H1 (cell line): ENCODE measurements around the gene AFF2. TPM values are rescaled to one million over a fixed set of nuclear protein-coding genes. Genes with fewer than 3 reads are reported as not detected.

ENCODE experiments used
- CTCF ChIA-PET: fragments of 300-600 bp; sonication (Branson Sonifier 250); formaldehyde crosslinking; loops from one replicate; lab custom pipeline; 2021; ENCODE audit not compliant: partially characterized antibody; lab: Charles Lee
- POLR2A ChIA-PET: fragments of 300-600 bp; sonication (Branson Sonifier 250); formaldehyde crosslinking; loops from one replicate; lab custom pipeline; 2021; ENCODE audit warnings: inconsistent platforms; ENCODE audit not compliant: partially characterized antibody; lab: Charles Lee
- DNase-seq, 2 experiments: peaks; one replicate each; pipeline versions ENCODE4 v3.0.0 to v3.0.0-alpha.2; 2010 to 2022; ENCODE audit warnings: low spot score in 2 of 2, low read depth in 1 of 2, mixed read lengths in 1 of 2
- FAIRE-seq: peaks from 2 replicates; lab custom pipeline; 2011; peaks lifted over from hg19 to GRCh38; lab: Jason Lieb, UNC
- H2AFZ ChIP-seq: 2 replicates; pipeline ENCODE4 v1.8.1; 2012; ENCODE audit warnings: low read length, inconsistent platforms
- H2AK5ac ChIP-seq: 2 replicates; pipeline ENCODE4 v1.6.1; 2013; ENCODE audit warnings: low read depth, low read length
- H2BK120ac ChIP-seq: replicated peaks from 2 replicates; pipeline ENCODE3; 2013; ENCODE audit warnings: low read depth, low read length, inconsistent platforms
- H2BK12ac ChIP-seq: 2 replicates; pipeline ENCODE4 v1.6.1; 2013; ENCODE audit warnings: low read depth, low read length
- H2BK15ac ChIP-seq: 2 replicates; pipeline ENCODE4 v1.6.1; 2013; ENCODE audit warnings: low read length
- H2BK20ac ChIP-seq: 2 replicates; pipeline ENCODE4 v1.6.1; 2013; ENCODE audit warnings: low read length
- H2BK5ac ChIP-seq: 2 replicates; pipeline ENCODE4 v1.6.1; 2013; ENCODE audit warnings: low read depth, low read length
- H3K14ac ChIP-seq: 2 replicates; pipeline ENCODE4 v1.6.1; 2013; ENCODE audit warnings: inconsistent platforms; ENCODE audit not compliant: insufficient read length
- H3K18ac ChIP-seq: 2 replicates; pipeline ENCODE4 v1.6.1; 2013; ENCODE audit warnings: low read length; ENCODE audit errors: extremely low read depth
- H3K23ac ChIP-seq: 2 replicates; pipeline ENCODE4 v1.6.1; 2013; ENCODE audit warnings: inconsistent platforms; ENCODE audit not compliant: insufficient read length
- H3K23me2 ChIP-seq: 2 replicates; pipeline ENCODE4 v1.6.1; 2013; ENCODE audit warnings: low read depth, low read length
- H3K27ac ChIP-seq: 2 replicates; pipeline ENCODE4 v1.6.1; 2011; ENCODE audit warnings: low read depth, low read length, inconsistent platforms
- H3K27me3 ChIP-seq, 4 experiments: replicated peaks in 1 of 4; 1 replicate in 1 of 4; 2 replicates in 3 of 4; pipeline versions ENCODE4 v1.6.1 to v1.8.1; 2011 to 2013; ENCODE audit warnings: low read length in 3 of 4, mild to moderate bottlenecking in 3 of 4, inconsistent platforms in 2 of 4, mixed read lengths in 2 of 4, moderate library complexity in 1 of 4; ENCODE audit not compliant: control insufficient read depth in 3 of 4, insufficient read depth in 3 of 4; ENCODE audit errors: extremely low read depth in 1 of 4
- H3K36me3 ChIP-seq, 4 experiments: 2 replicates each; pipeline versions ENCODE4 v1.6.1 to v1.8.1; 2011 to 2013; ENCODE audit warnings: mild to moderate bottlenecking in 4 of 4, low read length in 3 of 4, moderate library complexity in 2 of 4, control low read depth in 1 of 4, inconsistent platforms in 1 of 4; ENCODE audit not compliant: insufficient read depth in 4 of 4, control insufficient read depth in 2 of 4
- H3K4ac ChIP-seq: replicated peaks from 2 replicates; pipeline ENCODE3; 2013; ENCODE audit warnings: low read length, low read depth, mixed read lengths, inconsistent platforms; ENCODE audit not compliant: insufficient read length
- H3K4me1 ChIP-seq, 4 experiments: replicated peaks in 1 of 4; 1 replicate in 1 of 4; 2 replicates in 3 of 4; pipeline versions ENCODE4 v1.6.1 to v1.8.1; 2011 to 2013; ENCODE audit warnings: low read length in 3 of 4, inconsistent platforms in 2 of 4, mixed read lengths in 1 of 4; ENCODE audit not compliant: insufficient read depth in 4 of 4, control insufficient read depth in 3 of 4
- H3K4me2 ChIP-seq, 2 experiments: 2 replicates each; pipeline versions ENCODE4 v1.6.1 to v1.8.1; 2011 to 2013; ENCODE audit warnings: low read depth in 2 of 2, low read length in 2 of 2, control low read depth in 1 of 2, inconsistent platforms in 1 of 2, mild to moderate bottlenecking in 1 of 2; ENCODE audit not compliant: insufficient read depth in 1 of 2
- H3K4me3 ChIP-seq, 4 experiments: fragments of 200-600, 300-600 bp in 1 of 4; sonication (generic), shearing (Covaris generic), sonication (Bioruptor Twin) in 1 of 4; 2 replicates each; pipeline versions ENCODE4 v1.5.1 to v1.8.1; 2011 to 2016; ENCODE audit warnings: low read length in 4 of 4, low read depth in 3 of 4, control low read depth in 2 of 4, inconsistent platforms in 2 of 4, mild to moderate bottlenecking in 2 of 4, mixed read lengths in 1 of 4, moderate library complexity in 1 of 4; ENCODE audit not compliant: insufficient read depth in 2 of 4; ENCODE audit errors: extremely low read depth in 1 of 4
- H3K56ac ChIP-seq: replicated peaks from 2 replicates; pipeline ENCODE3; 2013; ENCODE audit warnings: low read depth, mild to moderate bottlenecking, mixed read lengths, low read length, inconsistent platforms; ENCODE audit not compliant: insufficient read length
- H3K79me1 ChIP-seq: 2 replicates; pipeline ENCODE4 v1.6.1; 2013; ENCODE audit warnings: low read depth, low read length, control low read depth
- H3K79me2 ChIP-seq, 2 experiments: 2 replicates each; pipeline versions ENCODE4 v1.6.1 to v1.8.1; 2012 to 2013; ENCODE audit warnings: low read length in 2 of 2, mild to moderate bottlenecking in 2 of 2, inconsistent platforms in 1 of 2; ENCODE audit not compliant: insufficient read depth in 2 of 2, control insufficient read depth in 1 of 2
- H3K9ac ChIP-seq, 4 experiments: replicated peaks in 1 of 4; 1 replicate in 1 of 4; 2 replicates in 3 of 4; pipeline versions ENCODE4 v1.6.1 to v1.8.1; 2011 to 2013; ENCODE audit warnings: low read depth in 3 of 4, low read length in 3 of 4, control low read depth in 2 of 4, mild to moderate bottlenecking in 2 of 4, moderate library complexity in 2 of 4, inconsistent platforms in 1 of 4; ENCODE audit errors: extremely low read depth in 1 of 4
- H3K9me3 ChIP-seq, 2 experiments: 2 replicates each; pipeline versions ENCODE4 v1.6.1 to v1.8.1; 2012 to 2013; ENCODE audit warnings: mild to moderate bottlenecking in 2 of 2, moderate library complexity in 2 of 2, control low read depth in 1 of 2, inconsistent platforms in 1 of 2, low read depth in 1 of 2, low read length in 1 of 2, mixed read lengths in 1 of 2; ENCODE audit not compliant: insufficient read depth in 2 of 2
- H4K20me1 ChIP-seq, 2 experiments: replicated peaks in 1 of 2; 2 replicates each; pipeline versions ENCODE3 to v1.8.1; 2011 to 2013; ENCODE audit warnings: inconsistent platforms in 2 of 2, low read length in 2 of 2, mild to moderate bottlenecking in 1 of 2; ENCODE audit not compliant: insufficient read depth in 2 of 2, control insufficient read depth in 1 of 2
- H4K5ac ChIP-seq: 2 replicates; pipeline ENCODE4 v1.6.1; 2013; ENCODE audit warnings: low read length, low read depth, mixed read lengths, inconsistent platforms; ENCODE audit not compliant: insufficient read length
- H4K8ac ChIP-seq: 2 replicates; pipeline ENCODE4 v1.8.0; 2013; ENCODE audit warnings: mild to moderate bottlenecking, moderate library complexity, low read length, inconsistent platforms; ENCODE audit not compliant: insufficient read depth; ENCODE audit errors: extremely low read depth
- H4K91ac ChIP-seq: replicated peaks from 2 replicates; pipeline ENCODE3; 2013; ENCODE audit warnings: low read length, mixed read lengths, inconsistent platforms; ENCODE audit not compliant: insufficient read length
- EZH2 ChIP-seq: fragments of 200-600 bp; sonication (generic); IDR thresholded peaks from 2 replicates; pipeline ENCODE4 v1.7.1; 2012; ENCODE audit warnings: low read depth, mild to moderate bottlenecking, moderate library complexity, low read length, inconsistent platforms; ENCODE audit not compliant: severe bottlenecking
- WGBS, 2 experiments: shearing (Covaris generic) in 1 of 2; methylation state at CpG; one replicate each; pipeline versions ENCODE4 v1.1.6 to v1.1.7; 2013 to 2015; ENCODE audit warnings: low lambda C conversion rate in 2 of 2, mixed read lengths in 2 of 2, inconsistent platforms in 1 of 2, low coverage in 1 of 2, missing lambda C conversion rate in 1 of 2; ENCODE audit not compliant: insufficient replicate concordance in 2 of 2, insufficient coverage in 1 of 2, insufficient read length in 1 of 2; ENCODE audit errors: extremely low coverage in 1 of 2, missing lambda C conversion rate in 1 of 2; 5-methylcytosine and 5-hydroxymethylcytosine counted together
- polyA plus RNA-seq, 7 experiments: library from polyadenylated mRNA; depleted of rRNA in 3 of 7; stranded (reverse) in 5 of 7; unstranded in 2 of 7; fragments of >200 nt in 5 of 7; fragments of 200-250 nt in 2 of 7; gene quantifications; 1 replicate in 5 of 7; 2 replicates in 1 of 7; 4 replicates in 1 of 7; pipeline versions ENCODE4 v1.2.1 to v1.2.3, GENCODE V29; 2011 to 2013; ENCODE audit warnings: missing spikeins in 2 of 7, mixed read lengths in 2 of 7
- total RNA-seq: library from RNA; stranded (reverse); fragmentation: NEBNext Ultra II Directional; extraction: Animal tissue kit (Norgen Biotek cat#: 25700); gene quantifications from 2 replicates; pipeline ENCODE4 v1.2.1, GENCODE V29; 2021

The AFF2 gene
- total and polyA plus RNA-seq, 2 of the 8 experiments (the other 6 are each of a cell fraction or from before 2014, with no cell fraction given): 2.0 to 7.3 TPM

- Histone ChIP-seq H3K9ac (no peak overlapping the region), H2BK20ac (no peak overlapping the region), H3K4ac (no peak overlapping the region), H3K27me3 (no peaks in the 10 kb centered on the region), H3K79me1 (no peaks in the 10 kb centered on the region), H3K36me3 (no peaks in the 10 kb centered on the region), H2BK15ac (no peak overlapping the region), H3K23ac (no peak overlapping the region), H3K56ac (no peak overlapping the region), H4K91ac (no peak overlapping the region), H2AK5ac (no peak overlapping the region), H3K27ac (no peak overlapping the region), H2BK12ac (no peak overlapping the region), H3K9me3 (no peaks in the 10 kb centered on the region), H2BK120ac (no peak overlapping the region), H4K5ac (no peak overlapping the region), H3K4me3 (no peak overlapping the region), H2BK5ac (no peak overlapping the region), H4K8ac (no peak overlapping the region), H3K4me1 (no peaks in the 10 kb centered on the region), H4K20me1 (no peaks in the 10 kb centered on the region), H2AFZ (no peak overlapping the region), H3K18ac (no peak overlapping the region), H3K23me2 (no peaks in the 10 kb centered on the region), H3K4me2 (no peak overlapping the region), H3K14ac (no peak overlapping the region), H3K79me2 (no peaks in the 10 kb centered on the region)
- no peak for TF ChIP-seq EZH2
- FAIRE-seq: no peak
- CTCF ChIA-PET: no interaction called here
- 95% methylated on average over 4 of the region's 4 CpGs; no CpG with 5 or more reads in 1 of the 2 experiments for WGBS, 2 experiments
- DNase-seq: no peak
- POLR2A ChIA-PET: no interaction called here
These were observed 479.4 kb downstream of the AFF2 start for GRCh38 chrX:148979786-148980185.
